ENCODE results near the gene LYPD1.

Gene LYPD1

DNA sequence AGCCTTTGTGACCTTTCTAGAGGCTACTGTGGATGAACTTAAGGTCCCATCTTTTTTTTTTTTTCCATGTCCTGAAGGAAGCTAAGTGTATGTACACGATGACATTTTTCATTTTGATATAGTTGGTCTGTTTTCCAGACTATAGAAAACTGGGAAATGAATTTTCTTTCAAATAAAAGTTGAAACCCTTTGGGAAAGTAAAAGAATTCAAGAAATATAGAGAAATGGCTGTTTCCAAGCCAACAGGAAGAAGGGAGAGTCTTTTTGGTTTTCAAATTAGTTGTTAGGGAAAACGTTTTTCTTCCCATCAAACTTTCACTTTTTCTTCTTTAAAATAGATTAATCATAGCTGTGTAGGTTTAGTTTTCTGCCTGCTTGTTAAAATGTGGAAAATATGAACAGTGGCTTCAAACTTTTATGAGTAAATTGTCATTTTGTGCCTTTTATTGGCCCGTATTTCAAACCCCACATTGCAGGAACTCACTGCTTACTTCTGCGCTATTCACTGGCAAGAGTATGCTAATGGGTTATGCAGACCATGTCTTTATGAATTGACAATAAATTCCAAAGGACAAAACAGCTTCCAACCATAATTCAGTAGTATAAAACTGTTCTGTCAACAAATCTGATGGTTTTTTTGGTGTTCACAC lies 27.7 kb upstream of the LYPD1 start:
- TF ChIP-seq ZFX (IDR thresholded peaks at IDR 0.05) = no peak
- TF ChIP-seq, protein P1, sequence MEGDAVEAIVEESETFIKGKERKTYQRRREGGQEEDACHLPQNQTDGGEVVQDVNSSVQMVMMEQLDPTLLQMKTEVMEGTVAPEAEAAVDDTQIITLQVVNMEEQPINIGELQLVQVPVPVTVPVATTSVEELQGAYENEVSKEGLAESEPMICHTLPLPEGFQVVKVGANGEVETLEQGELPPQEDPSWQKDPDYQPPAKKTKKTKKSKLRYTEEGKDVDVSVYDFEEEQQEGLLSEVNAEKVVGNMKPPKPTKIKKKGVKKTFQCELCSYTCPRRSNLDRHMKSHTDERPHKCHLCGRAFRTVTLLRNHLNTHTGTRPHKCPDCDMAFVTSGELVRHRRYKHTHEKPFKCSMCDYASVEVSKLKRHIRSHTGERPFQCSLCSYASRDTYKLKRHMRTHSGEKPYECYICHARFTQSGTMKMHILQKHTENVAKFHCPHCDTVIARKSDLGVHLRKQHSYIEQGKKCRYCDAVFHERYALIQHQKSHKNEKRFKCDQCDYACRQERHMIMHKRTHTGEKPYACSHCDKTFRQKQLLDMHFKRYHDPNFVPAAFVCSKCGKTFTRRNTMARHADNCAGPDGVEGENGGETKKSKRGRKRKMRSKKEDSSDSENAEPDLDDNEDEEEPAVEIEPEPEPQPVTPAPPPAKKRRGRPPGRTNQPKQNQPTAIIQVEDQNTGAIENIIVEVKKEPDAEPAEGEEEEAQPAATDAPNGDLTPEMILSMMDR (conservative IDR thresholded peaks at IDR 0.05) = no peak
- H3K27ac ChIP-seq = no peak overlapping the region

DNA sequence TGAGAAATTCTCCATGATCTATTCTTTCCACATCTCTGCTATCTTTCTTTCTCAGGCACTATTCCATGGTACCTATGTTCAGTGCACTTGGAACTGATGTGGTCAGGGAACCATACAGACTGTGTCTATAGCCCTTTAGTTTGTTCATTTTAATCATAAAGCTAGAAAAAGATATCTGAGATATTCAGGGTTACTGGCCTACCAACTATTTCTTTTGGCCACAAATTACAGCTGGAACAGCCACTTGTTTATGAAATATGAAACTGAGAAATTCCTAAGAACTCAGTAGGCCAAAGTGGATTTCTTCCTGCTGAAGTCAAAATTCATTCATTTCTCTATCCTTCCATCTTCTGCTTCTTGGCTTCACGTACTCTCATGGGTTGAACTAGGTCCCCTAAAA lies 22.8 kb upstream of the LYPD1 start:
- H3K27ac ChIP-seq = no peak overlapping the region
- TF ChIP-seq ZFX (IDR thresholded peaks at IDR 0.05) = no peak
- TF ChIP-seq, protein P1 (conservative IDR thresholded peaks at IDR 0.05) = no peak

DNA sequence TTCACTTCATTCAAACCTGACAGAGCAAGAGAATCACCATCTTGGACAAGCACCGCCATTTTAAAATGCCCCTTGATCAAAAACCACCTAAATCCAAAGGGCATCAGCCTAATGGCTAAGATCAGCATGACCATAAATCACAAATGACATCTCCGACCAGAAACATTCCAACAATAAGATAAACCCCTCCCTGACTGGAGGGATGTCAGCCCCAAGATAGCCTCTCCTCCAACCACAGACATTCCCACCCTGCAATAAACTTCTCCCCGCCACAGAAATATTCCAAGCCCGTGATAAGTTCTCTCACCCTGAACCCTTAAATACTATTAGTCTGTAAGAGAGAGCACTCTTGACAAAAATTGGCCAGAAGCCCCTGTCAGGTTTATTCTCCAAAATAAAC lies 21.6 kb upstream of the LYPD1 start:
- TF ChIP-seq ZFX (IDR thresholded peaks at IDR 0.05) = no peak
- TF ChIP-seq, protein P1 (conservative IDR thresholded peaks at IDR 0.05) = no peak
- no peak overlapping the region for H3K27ac ChIP-seq

DNA sequence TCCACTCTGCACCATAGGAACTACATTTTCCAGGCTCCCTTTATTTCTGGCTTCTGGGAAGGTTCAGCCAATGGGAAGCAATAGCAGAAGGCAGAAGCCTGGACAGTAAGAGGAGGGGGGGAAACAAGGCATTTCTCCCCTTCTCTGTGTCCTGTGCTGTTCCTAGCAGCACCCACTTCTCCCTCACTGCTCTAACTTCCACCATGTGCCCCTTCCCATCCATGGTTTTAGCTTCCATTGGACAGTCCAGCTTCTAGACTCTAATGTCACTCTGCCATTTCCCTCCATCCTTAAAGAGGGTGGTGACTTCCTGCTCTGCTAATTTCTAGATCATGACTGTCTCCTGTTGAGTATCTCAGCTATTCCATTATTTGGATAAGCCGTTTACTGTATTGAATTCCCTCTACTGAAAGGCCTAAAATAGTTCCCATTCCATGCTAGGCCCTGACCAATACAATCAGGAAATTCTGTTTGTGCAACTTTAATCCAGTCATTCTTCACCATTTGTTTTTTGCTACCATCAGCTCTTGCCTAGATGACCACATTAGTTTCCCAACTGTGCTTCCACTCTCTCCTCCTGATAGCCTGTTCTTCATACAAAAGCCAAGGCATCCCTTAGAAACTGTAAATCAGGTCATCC lies 20.8 kb upstream of the LYPD1 start:
- H3K27ac ChIP-seq = no peak overlapping the region
- TF ChIP-seq, protein P1 (conservative IDR thresholded peaks at IDR 0.05) = no peak
- no peak for TF ChIP-seq ZFX (IDR thresholded peaks at IDR 0.05)

DNA sequence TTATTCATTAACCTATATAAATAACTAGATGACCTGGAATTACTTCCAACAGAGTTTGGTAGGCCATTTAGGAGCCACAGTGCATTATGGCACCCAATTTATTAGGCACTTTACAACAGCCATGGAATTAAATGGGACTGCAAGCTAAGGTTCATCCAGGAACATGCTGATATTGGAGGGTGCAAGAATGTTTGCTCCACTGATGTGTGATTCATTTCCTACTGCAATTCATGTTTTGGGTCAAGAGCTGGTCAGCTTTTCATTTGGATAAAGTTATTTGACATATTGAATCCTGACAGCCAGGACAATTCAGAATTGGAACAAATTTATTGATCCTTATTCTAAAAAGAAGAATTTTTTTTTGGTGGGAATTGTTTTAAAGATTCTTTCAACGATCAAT lies 11.8 kb upstream of the LYPD1 start:
- TF ChIP-seq, protein P1 (conservative IDR thresholded peaks at IDR 0.05) = no peak
- no peak for TF ChIP-seq ZFX (IDR thresholded peaks at IDR 0.05)
- no peak overlapping the region for H3K27ac ChIP-seq

DNA sequence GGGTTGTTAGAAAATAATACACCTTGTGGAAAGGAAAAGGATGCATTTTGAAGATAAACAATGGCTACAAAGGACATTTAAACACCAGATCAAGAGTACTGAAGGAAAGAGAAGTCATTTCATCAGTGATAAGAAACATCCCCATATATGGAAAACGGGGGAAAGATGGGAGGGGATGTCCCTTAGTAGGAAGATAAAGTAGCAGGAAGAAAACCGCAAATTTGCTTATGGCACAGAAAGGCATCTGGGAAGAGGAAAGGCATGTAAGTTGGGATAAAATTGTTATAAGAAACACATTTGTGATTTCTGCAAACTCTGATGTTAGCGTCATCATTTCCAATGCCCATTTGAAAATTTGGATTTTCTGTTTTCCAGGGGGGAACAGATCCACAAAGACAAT lies 10.5 kb upstream of the LYPD1 start:
- TF ChIP-seq ZFX (IDR thresholded peaks at IDR 0.05) = no peak
- TF ChIP-seq, protein P1 (conservative IDR thresholded peaks at IDR 0.05) = no peak
- no peak overlapping the region for H3K27ac ChIP-seq

DNA sequence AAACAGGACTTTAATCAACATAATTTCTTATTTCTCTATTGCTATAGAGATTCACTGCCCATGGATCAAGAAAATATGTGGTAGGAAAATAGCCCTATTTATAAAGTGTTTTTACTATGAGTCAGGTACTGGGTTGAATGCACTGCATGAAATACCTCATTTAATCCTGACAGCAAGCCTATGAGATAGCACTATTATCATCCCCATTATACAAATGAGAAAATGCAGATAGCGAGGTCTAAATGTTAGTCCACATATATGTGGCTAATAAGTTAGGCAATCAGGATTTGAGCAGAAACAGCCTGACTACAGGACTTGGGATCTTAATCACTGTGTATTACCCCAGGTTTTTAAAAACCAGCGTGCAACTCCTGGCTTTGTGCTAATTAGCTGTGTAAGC lies 8.5 kb upstream of the LYPD1 start:
- TF ChIP-seq, protein P1 (conservative IDR thresholded peaks at IDR 0.05) = no peak
- TF ChIP-seq ZFX (IDR thresholded peaks at IDR 0.05) = no peak
- H3K27ac ChIP-seq = no peak overlapping the region

Measured in C4-2B (cell line).